ENCODE data around the gene RORB.

Gene RORB

GRCh38 chr9:74555565-74555964, 58.4 kb downstream of the RORB start:
- H3K9me3 ChIP-seq (ENCODE audit: control extremely low read depth in 1 of 5, control insufficient read depth in 4 of 5, insufficient read depth in 2 of 5, low read depth in 1 of 5, low read length in 4 of 5), result no peaks in the 10 kb centered on the region
- 100% methylated on average over 1 of the region's 3 CpGs for WGBS (ENCODE audit: insufficient coverage)
- no peak overlapping the region for H3K27ac ChIP-seq (ENCODE audit: insufficient read depth in 1 of 2, low read depth in 1 of 2, low read length in 2 of 2, poor library complexity in 1 of 2, severe bottlenecking in 2 of 2)
- no peaks in the 10 kb centered on the region for H3K4me1 ChIP-seq (ENCODE audit: control extremely low read depth in 1 of 4, control insufficient read depth in 4 of 4, insufficient read depth in 4 of 4, low read length in 3 of 4)
- H3K27me3 ChIP-seq (replicated peaks in 2 of 5; ENCODE audit: control insufficient read depth in 4 of 5, insufficient read depth in 5 of 5, low read length in 4 of 5), result no peaks in the 10 kb centered on the region
- POLR2A ChIA-PET, result interaction anchor here (0.6 kb wide), 1 partner anchor 1067 kb away, joined by 3 read pairs; no protein-coding TSS in a partner anchor
- DNase-seq, result no peak
- CTCF ChIA-PET, result no interaction called here
- H3K36me3 ChIP-seq (ENCODE audit: control insufficient read depth in 4 of 4, insufficient read depth in 4 of 4, low read length in 3 of 4), result no peaks in the 10 kb centered on the region
- H3K4me3 ChIP-seq (ENCODE audit: control insufficient read depth in 1 of 7, extremely low read depth in 1 of 7, insufficient read depth in 4 of 7, low read depth in 2 of 7, low read length in 6 of 7), result no peak overlapping the region

GRCh38 chr9:74556685-74557084, 59.5 kb downstream of the RORB start:
- H3K36me3 ChIP-seq (ENCODE audit: control insufficient read depth in 4 of 4, insufficient read depth in 4 of 4, low read length in 3 of 4), result no peaks in the 10 kb centered on the region

GRCh38 chr9:74557571-74557970, 60.4 kb downstream of the RORB start:
- ChIA-PET POLR2A (no interaction called here), CTCF (no interaction called here)
- Histone ChIP-seq H3K9me3 (ENCODE audit: control extremely low read depth in 1 of 5, control insufficient read depth in 4 of 5, insufficient read depth in 2 of 5, low read depth in 1 of 5, low read length in 4 of 5) (no peaks in the 10 kb centered on the region), H3K4me3 (ENCODE audit: control insufficient read depth in 1 of 7, extremely low read depth in 1 of 7, insufficient read depth in 4 of 7, low read depth in 2 of 7, low read length in 6 of 7) (no peak overlapping the region), H3K27ac (ENCODE audit: insufficient read depth in 1 of 2, low read depth in 1 of 2, low read length in 2 of 2, poor library complexity in 1 of 2, severe bottlenecking in 2 of 2) (no peak overlapping the region), H3K27me3 (replicated peaks in 2 of 5; ENCODE audit: control insufficient read depth in 4 of 5, insufficient read depth in 5 of 5, low read length in 4 of 5) (no peaks in the 10 kb centered on the region), H3K36me3 (ENCODE audit: control insufficient read depth in 4 of 4, insufficient read depth in 4 of 4, low read length in 3 of 4) (no peaks in the 10 kb centered on the region), H3K4me1 (ENCODE audit: control extremely low read depth in 1 of 4, control insufficient read depth in 4 of 4, insufficient read depth in 4 of 4, low read length in 3 of 4) (no peaks in the 10 kb centered on the region)
- DNase-seq, result peak in 2 of 3 donors; percentile 2
- WGBS (ENCODE audit: insufficient coverage), result 100% methylated on average over 4 of the region's 5 CpGs

More at GRCh38 chr9:74556685-74557084, 59.5 kb downstream of the RORB start:
- H3K27ac ChIP-seq (ENCODE audit: insufficient read depth in 1 of 2, low read depth in 1 of 2, low read length in 2 of 2, poor library complexity in 1 of 2, severe bottlenecking in 2 of 2), result no peak overlapping the region
- no peaks in the 10 kb centered on the region for H3K9me3 ChIP-seq (ENCODE audit: control extremely low read depth in 1 of 5, control insufficient read depth in 4 of 5, insufficient read depth in 2 of 5, low read depth in 1 of 5, low read length in 4 of 5)
- 100% methylated on average over 1 of the region's 3 CpGs for WGBS (ENCODE audit: insufficient coverage)
- no peaks in the 10 kb centered on the region for H3K4me1 ChIP-seq (ENCODE audit: control extremely low read depth in 1 of 4, control insufficient read depth in 4 of 4, insufficient read depth in 4 of 4, low read length in 3 of 4)
- no peaks in the 10 kb centered on the region for H3K27me3 ChIP-seq (replicated peaks in 2 of 5; ENCODE audit: control insufficient read depth in 4 of 5, insufficient read depth in 5 of 5, low read length in 4 of 5)
- ChIA-PET POLR2A (no interaction called here), CTCF (interaction anchor here (0.8 to 1.1 kb wide), 2 partner anchors 15 to 25 kb away, joined by 3 to 4 read pairs; no protein-coding TSS in a partner anchor)
- no peak for DNase-seq
- H3K4me3 ChIP-seq (ENCODE audit: control insufficient read depth in 1 of 7, extremely low read depth in 1 of 7, insufficient read depth in 4 of 7, low read depth in 2 of 7, low read length in 6 of 7), result no peak overlapping the region

- no peaks in the 10 kb centered on the region for H3K27me3 ChIP-seq (replicated peaks in 2 of 5; ENCODE audit: control insufficient read depth in 4 of 5, insufficient read depth in 5 of 5, low read length in 4 of 5)
- POLR2A ChIA-PET, result no interaction called here
- no peak overlapping the region for H3K4me3 ChIP-seq (ENCODE audit: control insufficient read depth in 1 of 7, extremely low read depth in 1 of 7, insufficient read depth in 4 of 7, low read depth in 2 of 7, low read length in 6 of 7)
- CTCF ChIA-PET, result no interaction called here
- H3K9me3 ChIP-seq (ENCODE audit: control extremely low read depth in 1 of 5, control insufficient read depth in 4 of 5, insufficient read depth in 2 of 5, low read depth in 1 of 5, low read length in 4 of 5), result no peaks in the 10 kb centered on the region
- no peak for DNase-seq
- no peak overlapping the region for H3K27ac ChIP-seq (ENCODE audit: insufficient read depth in 1 of 2, low read depth in 1 of 2, low read length in 2 of 2, poor library complexity in 1 of 2, severe bottlenecking in 2 of 2)
- no peaks in the 10 kb centered on the region for H3K36me3 ChIP-seq (ENCODE audit: control insufficient read depth in 4 of 4, insufficient read depth in 4 of 4, low read length in 3 of 4)
- H3K4me1 ChIP-seq (ENCODE audit: control extremely low read depth in 1 of 4, control insufficient read depth in 4 of 4, insufficient read depth in 4 of 4, low read length in 3 of 4), result no peaks in the 10 kb centered on the region
Measured at GRCh38 chr9:74562611-74563010, 65.5 kb downstream of the RORB start.

GRCh38 chr9:74570879-74571512, 73.9 kb downstream of the RORB start:
- ChIA-PET POLR2A (no interaction called here), CTCF (no interaction called here)

GRCh38 chr9:74573640-74574191, 76.6 kb downstream of the RORB start:
- no peaks in the 10 kb centered on the region for H3K4me1 ChIP-seq (ENCODE audit: control extremely low read depth in 1 of 4, control insufficient read depth in 4 of 4, insufficient read depth in 4 of 4, low read length in 3 of 4)
- H3K4me3 ChIP-seq (ENCODE audit: control insufficient read depth in 1 of 7, extremely low read depth in 1 of 7, insufficient read depth in 4 of 7, low read depth in 2 of 7, low read length in 6 of 7), result no peak overlapping the region
- DNase-seq, result no peak
- WGBS (ENCODE audit: insufficient coverage), result 94% methylated on average over 7 of the region's 8 CpGs
- no peaks in the 10 kb centered on the region for H3K9me3 ChIP-seq (ENCODE audit: control extremely low read depth in 1 of 5, control insufficient read depth in 4 of 5, insufficient read depth in 2 of 5, low read depth in 1 of 5, low read length in 4 of 5)
- CTCF ChIA-PET, result interaction anchor here (0.8 to 2.0 kb wide), 2 partner anchors 10 to 265 kb away, joined by 3 to 6 read pairs; no protein-coding TSS in a partner anchor
- H3K27ac ChIP-seq (ENCODE audit: insufficient read depth in 1 of 2, low read depth in 1 of 2, low read length in 2 of 2, poor library complexity in 1 of 2, severe bottlenecking in 2 of 2), result no peak overlapping the region
- POLR2A ChIA-PET, result no interaction called here
- peaks cover 0 to 2% (median 0%) of the 10 kb centered on the region in 5 experiments for H3K27me3 ChIP-seq (replicated peaks in 2 of 5; ENCODE audit: control insufficient read depth in 4 of 5, insufficient read depth in 5 of 5, low read length in 4 of 5)
- H3K36me3 ChIP-seq (ENCODE audit: control insufficient read depth in 4 of 4, insufficient read depth in 4 of 4, low read length in 3 of 4), result no peaks in the 10 kb centered on the region

More at GRCh38 chr9:74570879-74571512, 73.9 kb downstream of the RORB start:
- Histone ChIP-seq H3K27ac (ENCODE audit: insufficient read depth in 1 of 2, low read depth in 1 of 2, low read length in 2 of 2, poor library complexity in 1 of 2, severe bottlenecking in 2 of 2) (no peak overlapping the region), H3K4me3 (ENCODE audit: control insufficient read depth in 1 of 7, extremely low read depth in 1 of 7, insufficient read depth in 4 of 7, low read depth in 2 of 7, low read length in 6 of 7) (no peak overlapping the region), H3K4me1 (ENCODE audit: control extremely low read depth in 1 of 4, control insufficient read depth in 4 of 4, insufficient read depth in 4 of 4, low read length in 3 of 4) (no peaks in the 10 kb centered on the region), H3K9me3 (ENCODE audit: control extremely low read depth in 1 of 5, control insufficient read depth in 4 of 5, insufficient read depth in 2 of 5, low read depth in 1 of 5, low read length in 4 of 5) (no peaks in the 10 kb centered on the region), H3K36me3 (ENCODE audit: control insufficient read depth in 4 of 4, insufficient read depth in 4 of 4, low read length in 3 of 4) (no peaks in the 10 kb centered on the region), H3K27me3 (replicated peaks in 2 of 5; ENCODE audit: control insufficient read depth in 4 of 5, insufficient read depth in 5 of 5, low read length in 4 of 5) (peaks cover 0 to 2% (median 0%) of the 10 kb centered on the region in 5 experiments)
- no CpG with 5 or more reads among the region's 4 CpGs for WGBS (ENCODE audit: insufficient coverage)
- DNase-seq, result peak; percentile 18 to 48 (median 36)

GRCh38 chr9:74576176-74576575, 79.0 kb downstream of the RORB start:
- Histone ChIP-seq H3K4me1 (ENCODE audit: control extremely low read depth in 1 of 4, control insufficient read depth in 4 of 4, insufficient read depth in 4 of 4, low read length in 3 of 4) (no peaks in the 10 kb centered on the region), H3K36me3 (ENCODE audit: control insufficient read depth in 4 of 4, insufficient read depth in 4 of 4, low read length in 3 of 4) (no peaks in the 10 kb centered on the region), H3K27me3 (replicated peaks in 2 of 5; ENCODE audit: control insufficient read depth in 4 of 5, insufficient read depth in 5 of 5, low read length in 4 of 5) (peaks cover 0 to 2% (median 0%) of the 10 kb centered on the region in 5 experiments), H3K9me3 (ENCODE audit: control extremely low read depth in 1 of 5, control insufficient read depth in 4 of 5, insufficient read depth in 2 of 5, low read depth in 1 of 5, low read length in 4 of 5) (no peaks in the 10 kb centered on the region), H3K27ac (ENCODE audit: insufficient read depth in 1 of 2, low read depth in 1 of 2, low read length in 2 of 2, poor library complexity in 1 of 2, severe bottlenecking in 2 of 2) (no peak overlapping the region), H3K4me3 (ENCODE audit: control insufficient read depth in 1 of 7, extremely low read depth in 1 of 7, insufficient read depth in 4 of 7, low read depth in 2 of 7, low read length in 6 of 7) (no peak overlapping the region)
- ChIA-PET POLR2A (no interaction called here), CTCF (no interaction called here)
- no CpG with 5 or more reads among the region's 1 CpG for WGBS (ENCODE audit: insufficient coverage)
- no peak for DNase-seq
